ENCODE measurements around the gene ISG20. TPM values are rescaled to one million over a fixed set of nuclear protein-coding genes. Genes with fewer than 3 reads are reported as not detected.

ISG20 gene
- total RNA-seq, 1 experiment from 2014 or later: 75.6 TPM

DNA sequence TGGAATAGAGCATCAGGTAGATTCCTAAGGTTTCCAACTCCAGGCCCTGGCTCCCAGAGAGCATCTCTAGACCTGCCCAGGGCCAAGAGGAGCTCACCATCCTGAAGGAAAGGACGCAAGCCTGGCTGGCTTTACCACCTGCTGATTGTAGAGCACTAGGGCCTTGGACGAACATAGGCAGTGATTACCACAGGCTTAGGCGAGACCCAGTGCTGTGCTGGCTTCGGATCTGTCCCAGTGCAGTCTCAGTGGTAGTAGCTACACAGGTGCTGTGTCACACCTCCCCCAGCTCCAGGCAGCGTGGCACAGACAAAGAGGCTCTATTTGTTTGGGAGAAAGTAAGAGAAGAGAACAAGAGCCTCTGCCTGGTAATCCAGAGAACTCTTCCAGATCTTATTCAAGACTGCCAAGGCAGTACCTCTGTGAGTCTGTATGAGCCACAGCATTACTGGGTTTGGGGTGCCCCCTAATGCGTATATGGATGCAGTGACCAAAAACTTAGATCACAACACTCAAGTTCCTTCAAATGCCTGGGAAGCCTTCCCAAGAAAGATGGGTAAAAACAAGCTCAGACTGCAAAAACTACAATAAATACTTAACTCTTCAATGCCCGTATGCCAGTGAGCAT is 25.4 kb downstream of the ISG20 start:
- Mint-ChIP-seq H3K27ac (ENCODE audit: unreplicated experiment) (no peak overlapping the region), H3K4me1 (ENCODE audit: low read depth, unreplicated experiment) (peaks cover 14% of the 10 kb centered on the region), H3K9me3 (ENCODE audit: low read depth, unreplicated experiment) (no peaks in the 10 kb centered on the region), H3K4me3 (ENCODE audit: low read depth, unreplicated experiment) (no peak overlapping the region), H3K36me3 (ENCODE audit: insufficient read depth, unreplicated experiment) (peaks cover 5% of the 10 kb centered on the region), H3K27me3 (ENCODE audit: unreplicated experiment) (peaks cover 15% of the 10 kb centered on the region)
- DNase-seq: peak; percentile 58
- peak; percentile 35 for TF ChIP-seq CTCF (IDR thresholded peaks at IDR 0.05; ENCODE audit: unreplicated experiment)
- intact Hi-C loops (cut with micrococcal nuclease; ENCODE audit: unreplicated experiment): loop anchor here (1.0 kb wide), 1 partner anchor 188 kb away; no protein-coding TSS in a partner anchor
- CTCF ChIA-PET: interaction anchor here (0.6 to 2.0 kb wide), 2 partner anchors 26 to 160 kb away, joined by 4 to 6 read pairs; partner anchors contain the start of gene ISG20
- no TSS peak for BruUV-seq (replicated peaks)

DNA sequence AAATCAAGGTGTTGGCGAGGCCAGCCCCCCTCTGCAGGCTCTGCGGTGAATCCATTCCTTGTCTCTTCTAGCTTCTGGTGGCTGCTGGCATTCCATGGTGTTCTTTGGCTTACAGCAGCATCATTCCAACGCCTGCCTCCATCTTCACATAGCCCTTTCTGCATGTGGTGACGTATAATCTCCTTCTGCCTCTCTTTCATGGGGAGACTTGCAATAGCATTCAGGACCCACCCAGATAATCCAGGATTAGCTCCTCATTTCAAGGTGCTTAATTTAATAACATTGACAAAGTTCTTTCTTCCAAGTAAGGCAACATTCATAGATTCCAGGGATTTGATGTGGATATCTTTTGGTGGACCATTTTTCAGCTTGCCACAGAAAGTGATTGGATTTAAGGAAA is 35.8 kb downstream of the ISG20 start:
- Mint-ChIP-seq H3K4me3 (ENCODE audit: low read depth, unreplicated experiment) (no peak overlapping the region), H3K27me3 (ENCODE audit: unreplicated experiment) (peaks cover 74% of the 10 kb centered on the region), H3K36me3 (ENCODE audit: insufficient read depth, unreplicated experiment) (no peaks in the 10 kb centered on the region), H3K4me1 (ENCODE audit: low read depth, unreplicated experiment) (no peaks in the 10 kb centered on the region), H3K27ac (ENCODE audit: unreplicated experiment) (no peak overlapping the region), H3K9me3 (ENCODE audit: low read depth, unreplicated experiment) (no peaks in the 10 kb centered on the region)
- no TSS peak for BruUV-seq (replicated peaks)
- intact Hi-C loops (cut with micrococcal nuclease; ENCODE audit: unreplicated experiment): loop anchor here (10.0 kb wide), 1 partner anchor 330 kb away; no protein-coding TSS in a partner anchor
- CTCF ChIA-PET: no interaction called here
- TF ChIP-seq CTCF (IDR thresholded peaks at IDR 0.05; ENCODE audit: unreplicated experiment): no peak
- DNase-seq: no peak

GRCh38 chr15:88678755-88679154 is 39.9 kb downstream of the ISG20 start:
- no peak overlapping the region for H3K4me3 Mint-ChIP-seq (ENCODE audit: low read depth, unreplicated experiment)
- H3K36me3 Mint-ChIP-seq (ENCODE audit: insufficient read depth, unreplicated experiment): no peaks in the 10 kb centered on the region
- TF ChIP-seq CTCF (IDR thresholded peaks at IDR 0.05; ENCODE audit: unreplicated experiment): no peak
- DNase-seq: no peak
- no peaks in the 10 kb centered on the region for H3K4me1 Mint-ChIP-seq (ENCODE audit: low read depth, unreplicated experiment)
- CTCF ChIA-PET: no interaction called here
- no peak overlapping the region for H3K27ac Mint-ChIP-seq (ENCODE audit: unreplicated experiment)
- peaks cover 48% of the 10 kb centered on the region for H3K27me3 Mint-ChIP-seq (ENCODE audit: unreplicated experiment)
- no peaks in the 10 kb centered on the region for H3K9me3 Mint-ChIP-seq (ENCODE audit: low read depth, unreplicated experiment)
- BruUV-seq (replicated peaks): no TSS peak
- intact Hi-C loops (cut with micrococcal nuclease; ENCODE audit: unreplicated experiment): loop anchor here (10.0 kb wide), 1 partner anchor 334 kb away; no protein-coding TSS in a partner anchor

GRCh38 chr15:88680241-88681001 is 41.6 kb downstream of the ISG20 start:
- intact Hi-C loops (cut with micrococcal nuclease; ENCODE audit: unreplicated experiment): no loop called here
- peaks cover 54% of the 10 kb centered on the region for H3K27me3 Mint-ChIP-seq (ENCODE audit: unreplicated experiment)
- H3K36me3 Mint-ChIP-seq (ENCODE audit: insufficient read depth, unreplicated experiment): no peaks in the 10 kb centered on the region
- no peak for TF ChIP-seq CTCF (IDR thresholded peaks at IDR 0.05; ENCODE audit: unreplicated experiment)
- CTCF ChIA-PET: no interaction called here
- no TSS peak for BruUV-seq (replicated peaks)
- no peak for DNase-seq
- no peak overlapping the region for H3K4me3 Mint-ChIP-seq (ENCODE audit: low read depth, unreplicated experiment)
- no peaks in the 10 kb centered on the region for H3K4me1 Mint-ChIP-seq (ENCODE audit: low read depth, unreplicated experiment)
- no peak overlapping the region for H3K27ac Mint-ChIP-seq (ENCODE audit: unreplicated experiment)
- no peaks in the 10 kb centered on the region for H3K9me3 Mint-ChIP-seq (ENCODE audit: low read depth, unreplicated experiment)
